LNCaP clone FGC (cell line): Measurements from ENCODE around the gene UBL3.

Source experiments
- DNase-seq: peaks from one replicate; pipeline ENCODE4 v3.0.0-alpha.2; 2011; ENCODE audit warnings: low read depth
- H3K4me3 ChIP-seq: 2 replicates; pipeline ENCODE4 v1.5.1; 2011; ENCODE audit warnings: mild to moderate bottlenecking, low read depth, low read length, control low read depth
- CTCF ChIP-seq: IDR thresholded peaks from 2 replicates; pipeline ENCODE4 v1.5.1; 2012; ENCODE audit warnings: mild to moderate bottlenecking; ENCODE audit not compliant: control insufficient read depth, insufficient read depth; ENCODE audit errors: extremely low read depth

The UBL3 gene

GRCh38 chr13:29799041-29799440 lies 51.4 kb downstream of the UBL3 start:
- no peak overlapping the region for H3K4me3 ChIP-seq
- DNase-seq: no peak
- TF ChIP-seq CTCF: no peak

- no peak overlapping the region for H3K4me3 ChIP-seq
- DNase-seq: no peak
- TF ChIP-seq CTCF: no peak
Observed at GRCh38 chr13:29791997-29792780, 58.2 kb downstream of the UBL3 start.

GRCh38 chr13:29791508-29791907 lies 58.9 kb downstream of the UBL3 start:
- TF ChIP-seq CTCF: no peak
- H3K4me3 ChIP-seq: no peak overlapping the region
- DNase-seq: no peak

- no peak overlapping the region for H3K4me3 ChIP-seq
- TF ChIP-seq CTCF: no peak
- no peak for DNase-seq
Observed at GRCh38 chr13:29786698-29787097, 63.7 kb downstream of the UBL3 start.

GRCh38 chr13:29785978-29786377 lies 64.4 kb downstream of the UBL3 start:
- no peak for TF ChIP-seq CTCF
- DNase-seq: no peak
- H3K4me3 ChIP-seq: no peak overlapping the region

- no peak overlapping the region for H3K4me3 ChIP-seq
- no peak for DNase-seq
- TF ChIP-seq CTCF: no peak
Observed at GRCh38 chr13:29782798-29783197, 67.6 kb downstream of the UBL3 start.

GRCh38 chr13:29774830-29775229 lies 75.6 kb downstream of the UBL3 start:
- no peak for TF ChIP-seq CTCF
- no peak for DNase-seq
- no peak overlapping the region for H3K4me3 ChIP-seq
